Tibial nerve (tissue), 4 donors: ENCODE data around the gene KBTBD6. TPM values are rescaled to one million over a fixed set of nuclear protein-coding genes. Genes with fewer than 3 reads are reported as not detected.
"Not testable (repeated sequence)": the region's sequence is repeated elsewhere in the genome, so short reads cannot be mapped to it uniquely, and the experiment has no call there.

Experiments
- DNase-seq, 2 donors: peaks; one replicate each; pipeline ENCODE4 v3.0.0-alpha.2; 2019; ENCODE audit warnings: low spot score in 2 of 2
- H3K27ac ChIP-seq, 4 donors: fragments of 200-600 bp; sonication (generic) in 3 of 4; one replicate each; pipeline ENCODE4 v1.5.1; 2017 to 2019; ENCODE audit warnings: mild to moderate bottlenecking in 1 of 4
- H3K27me3 ChIP-seq, 2 donors: fragments of 200-600 bp; sonication (generic) in 1 of 2; one replicate each; pipeline versions ENCODE4 v1.5.1 to v1.6.0; 2017 to 2019
- H3K36me3 ChIP-seq, 3 donors: fragments of 200-600 bp; sonication (generic); one replicate each; pipeline ENCODE4 v1.5.1; 2018 to 2019
- H3K4me1 ChIP-seq, 4 donors: fragments of 200-600 bp; sonication (generic) in 3 of 4; one replicate each; pipeline ENCODE4 v1.5.1; 2017 to 2019
- H3K4me3 ChIP-seq, 4 donors: fragments of 200-600 bp; sonication (generic) in 3 of 4; one replicate each; pipeline ENCODE4 v1.5.1; 2017 to 2019; ENCODE audit warnings: mild to moderate bottlenecking in 1 of 4, moderate library complexity in 1 of 4
- H3K9me3 ChIP-seq, 4 donors: fragments of 200-600 bp; sonication (generic) in 3 of 4; one replicate each; pipeline ENCODE4 v1.5.1; 2017 to 2019
- CTCF ChIP-seq, 5 experiments: fragments of 200-600 bp in 3 of 5; fragments of 450-650 bp in 2 of 5; sonication (generic) in 3 of 5; IDR thresholded peaks; one replicate each; pipeline ENCODE4 v1.5.1; 2016 to 2019; ENCODE audit warnings: antibody characterized with exemption in 5 of 5, mild to moderate bottlenecking in 3 of 5, moderate library complexity in 2 of 5
- EP300 ChIP-seq, 2 donors: sonication (generic); formaldehyde crosslinking; IDR thresholded peaks; one replicate each; pipeline ENCODE4 v1.6.1; 2017; ENCODE audit warnings: antibody characterized with exemption in 2 of 2, mild to moderate bottlenecking in 1 of 2
- POLR2A ChIP-seq, 2 donors: fragments of 450-650 bp; IDR thresholded peaks; one replicate each; pipeline ENCODE4 v1.6.1; 2017; ENCODE audit warnings: antibody characterized with exemption in 2 of 2, mild to moderate bottlenecking in 2 of 2, moderate library complexity in 2 of 2
- WGBS, 2 donors: methylation state at CpG; one replicate each; pipeline ENCODE4 v1.1.5; 2018; 5-methylcytosine and 5-hydroxymethylcytosine counted together
- total RNA-seq, 4 donors: library from RNA; depleted of rRNA; stranded (reverse); fragments of >200 nt; gene quantifications; one replicate each; pipeline ENCODE4 v1.1.0, GENCODE V29; 2016

KBTBD6 gene
- total RNA-seq, 4 donors from 2014 or later, result 8.1 to 14.2 (median 9.0) TPM

GRCh38 chr13:41177616-41178015 is 45.0 kb upstream of the KBTBD6 start:
- no peak overlapping the region for H3K4me3 ChIP-seq

GRCh38 chr13:41175576-41175975 is 43.0 kb upstream of the KBTBD6 start:
- not testable (repeated sequence) for H3K27ac ChIP-seq, H3K4me3 ChIP-seq, H3K36me3 ChIP-seq, H3K4me1 ChIP-seq, DNase-seq, H3K27me3 ChIP-seq
- peaks cover 0 to 14% (median 2%) of the 10 kb centered on the region in 4 donors for H3K9me3 ChIP-seq
- 94% methylated on average over 8 of the region's 8 CpGs for WGBS, 2 donors

More at GRCh38 chr13:41177616-41178015, 45.0 kb upstream of the KBTBD6 start:
- H3K4me1 ChIP-seq, result no peaks in the 10 kb centered on the region
- 39 to 40% methylated on average over 2 of the region's 2 CpGs for WGBS, 2 donors
- H3K27me3 ChIP-seq, result no peaks in the 10 kb centered on the region
- H3K27ac ChIP-seq, result no peak overlapping the region
- TF ChIP-seq POLR2A (IDR thresholded peaks at IDR 0.05) (no peak), CTCF (IDR thresholded peaks at IDR 0.05) (no peak), EP300 (IDR thresholded peaks at IDR 0.05) (no peak)
- H3K36me3 ChIP-seq, result no peaks in the 10 kb centered on the region
- H3K9me3 ChIP-seq, result peaks cover 0 to 14% (median 2%) of the 10 kb centered on the region in 4 donors
- DNase-seq, result no peak

GRCh38 chr13:41162151-41162550 is 29.5 kb upstream of the KBTBD6 start:
- H3K27me3 ChIP-seq, result no peaks in the 10 kb centered on the region
- H3K36me3 ChIP-seq, result peaks cover 0 to 26% (median 0%) of the 10 kb centered on the region in 3 donors
- TF ChIP-seq POLR2A (IDR thresholded peaks at IDR 0.05) (no peak), EP300 (IDR thresholded peaks at IDR 0.05) (no peak), CTCF (IDR thresholded peaks at IDR 0.05) (no peak)
- no peak overlapping the region for H3K27ac ChIP-seq
- H3K4me1 ChIP-seq, result no peaks in the 10 kb centered on the region
- WGBS, 2 donors, result 93 to 100% methylated on average over 3 of the region's 3 CpGs
- no peak for DNase-seq
- H3K9me3 ChIP-seq, result no peaks in the 10 kb centered on the region
- H3K4me3 ChIP-seq, result no peak overlapping the region

GRCh38 chr13:41159174-41159573 is 26.6 kb upstream of the KBTBD6 start:
- TF ChIP-seq EP300 (IDR thresholded peaks at IDR 0.05) (no peak), POLR2A (IDR thresholded peaks at IDR 0.05) (no peak), CTCF (IDR thresholded peaks at IDR 0.05) (no peak)

GRCh38 chr13:41157048-41157717 is 24.6 kb upstream of the KBTBD6 start:
- Histone ChIP-seq H3K4me3 (no peak overlapping the region), H3K27ac (no peak overlapping the region)

More at GRCh38 chr13:41159174-41159573, 26.6 kb upstream of the KBTBD6 start:
- H3K4me1 ChIP-seq, result no peaks in the 10 kb centered on the region
- no peak overlapping the region for H3K27ac ChIP-seq
- no peak for DNase-seq
- H3K9me3 ChIP-seq, result no peaks in the 10 kb centered on the region
- peaks cover 0 to 25% (median 0%) of the 10 kb centered on the region in 3 donors for H3K36me3 ChIP-seq
- H3K4me3 ChIP-seq, result no peak overlapping the region
- H3K27me3 ChIP-seq, result no peaks in the 10 kb centered on the region

More at GRCh38 chr13:41157048-41157717, 24.6 kb upstream of the KBTBD6 start:
- WGBS, 2 donors, result 87 to 94% methylated on average over 4 of the region's 4 CpGs
- no peak for TF ChIP-seq CTCF (IDR thresholded peaks at IDR 0.05)
- no peak for TF ChIP-seq POLR2A (IDR thresholded peaks at IDR 0.05)
- TF ChIP-seq EP300 (IDR thresholded peaks at IDR 0.05), result no peak
- Histone ChIP-seq H3K9me3 (peaks cover 0 to 6% (median 0%) of the 10 kb centered on the region in 4 donors), H3K36me3 (peaks cover 0 to 5% (median 0%) of the 10 kb centered on the region in 3 donors), H3K27me3 (no peaks in the 10 kb centered on the region), H3K4me1 (no peaks in the 10 kb centered on the region)
- DNase-seq, result no peak
